HepG2 (cell line): ENCODE results near the gene POLE. TPM values are rescaled to one million over a fixed set of nuclear protein-coding genes. Genes with fewer than 3 reads are reported as not detected.

Experiments used
- AGO2 ChIP-seq: fragments of 200-400 bp; formaldehyde crosslinking; optimal IDR thresholded peaks from 2 replicates; pipeline ENCODE3; 2017; ENCODE audit warnings: mild to moderate bottlenecking, low read depth, low read length, moderate library complexity
- AHR ChIP-seq: IDR thresholded peaks from 2 replicates; pipeline ENCODE4 v1.6.1; 2018; ENCODE audit warnings: missing genetic modification reagents, missing compliant biosample characterization
- ATF4 ChIP-seq, 2 experiments: fragments of 450-650 bp in 1 of 2; sonication (generic) in 1 of 2; formaldehyde crosslinking; IDR thresholded peaks; 2 replicates each; pipeline versions ENCODE4 v1.5.0 to v1.8.0; 2020 to 2022; ENCODE audit warnings: mild to moderate bottlenecking in 1 of 2, missing genetic modification reagents in 1 of 2
- KDM2A ChIP-seq: sonication (generic); formaldehyde crosslinking; IDR thresholded peaks from 2 replicates; pipeline ENCODE4 v1.4.0; 2020; ENCODE audit warnings: low read depth, missing genetic modification reagents, borderline replicate concordance
- MAF1 ChIP-seq: sonication (generic); formaldehyde crosslinking; IDR thresholded peaks from 2 replicates; pipeline ENCODE4 v1.5.0; 2020; ENCODE audit warnings: missing genetic modification reagents, borderline replicate concordance
- NFYC ChIP-seq: IDR thresholded peaks from 2 replicates; pipeline ENCODE4 v1.6.1; 2016; ENCODE audit warnings: missing genetic modification reagents, missing compliant biosample characterization
- PITX1 ChIP-seq: sonication (generic); formaldehyde crosslinking; IDR thresholded peaks from 2 replicates; pipeline ENCODE4 v1.5.1; 2020; ENCODE audit warnings: mild to moderate bottlenecking, missing genetic modification reagents
- ZHX1 ChIP-seq: sonication (generic); formaldehyde crosslinking; IDR thresholded peaks from 2 replicates; pipeline ENCODE4 v1.8.1; 2022; ENCODE audit warnings: low read depth, mild to moderate bottlenecking, missing genetic modification reagents
- ZNF143 ChIP-seq: sonication (generic); formaldehyde crosslinking; IDR thresholded peaks from 2 replicates; pipeline ENCODE4 v1.4.0; 2020; ENCODE audit warnings: missing genetic modification reagents
- ZNF160 ChIP-seq: sonication (generic); formaldehyde crosslinking; IDR thresholded peaks from 2 replicates; pipeline ENCODE4 v1.8.0; 2022; ENCODE audit warnings: mild to moderate bottlenecking, inconsistent platforms, missing genetic modification reagents
- ZNF335 ChIP-seq: sonication (generic); formaldehyde crosslinking; IDR thresholded peaks from 2 replicates; pipeline ENCODE4 v1.4.0; 2020; ENCODE audit warnings: missing genetic modification reagents
- ZNF501 ChIP-seq: sonication (generic); formaldehyde crosslinking; IDR thresholded peaks from 2 replicates; pipeline ENCODE4 v1.5.1; 2020; ENCODE audit warnings: mild to moderate bottlenecking, moderate library complexity, missing genetic modification reagents
- ZNF615 ChIP-seq: sonication (generic); formaldehyde crosslinking; IDR thresholded peaks from 2 replicates; pipeline ENCODE4 v1.5.0; 2020; ENCODE audit warnings: mild to moderate bottlenecking, missing genetic modification reagents, borderline replicate concordance
- polyA plus RNA-seq, 8 experiments: library from polyadenylated mRNA; depleted of rRNA in 3 of 8; stranded (reverse) in 7 of 8; unstranded in 1 of 8; fragments of >200 nt; fragmentation: Illumina TruSeq in 4 of 8; extraction: Trizol in 4 of 8; gene quantifications; 2 replicates each; pipeline versions ENCODE4 v1.2.1 to v1.2.3, GENCODE V29; 2011 to 2016; ENCODE audit warnings: low read depth in 4 of 8, missing spikeins in 1 of 8, mixed read lengths in 1 of 8; ENCODE audit not compliant: insufficient read depth in 1 of 8
- total RNA-seq, 5 experiments: library from RNA; depleted of rRNA; stranded (reverse); fragments of >200 nt; fragmentation: Illumina TruSeq; extraction: Trizol; gene quantifications; 2 replicates each; pipeline ENCODE4 v1.2.3, GENCODE V29; 2016; ENCODE audit warnings: low read depth in 1 of 5
- TF ChIP-seq, protein P1 (sequence below): sonication (generic); formaldehyde crosslinking; IDR thresholded peaks from 2 replicates; pipeline ENCODE4 v1.8.0; 2022; ENCODE audit warnings: mild to moderate bottlenecking, missing genetic modification reagents; ENCODE audit not compliant: insufficient replicate concordance
- TF ChIP-seq, protein P2 (sequence below): sonication (generic); formaldehyde crosslinking; IDR thresholded peaks from 2 replicates; pipeline ENCODE4 v1.4.0; 2020; ENCODE audit warnings: missing genetic modification reagents
- TF ChIP-seq, protein P3 (sequence below): sonication (generic); formaldehyde crosslinking; IDR thresholded peaks from 2 replicates; pipeline ENCODE4 v1.4.0; 2020; ENCODE audit warnings: missing genetic modification reagents
- TF ChIP-seq, protein P4 (sequence below): sonication (generic); formaldehyde crosslinking; IDR thresholded peaks from 2 replicates; pipeline ENCODE4 v1.5.0; 2020; ENCODE audit warnings: mild to moderate bottlenecking, missing genetic modification reagents, borderline replicate concordance

Gene POLE
- total and polyA plus RNA-seq, 2 of the 13 experiments (the other 11 are each of a cell fraction or from before 2014, with no cell fraction given): 25.3 to 52.2 TPM

GRCh38 chr12:132710405-132711079 is 23.4 kb upstream of the POLE start, which contains the start of gene PGAM5 (continued):
- TF ChIP-seq ATF4 (CRISPR knock-in tag; IDR thresholded peaks at IDR 0.05) (peak in 1 of 2 experiments; percentile 60; a peak in 1 of 4 replicates), ZNF501 (peak; percentile 79; the same call in 1 of the 2 replicates), AGO2 (peak; percentile 93), ZNF615 (CRISPR knock-in tag) (peak; percentile 79; the same call in 1 of the 2 replicates), MAF1 (CRISPR knock-in tag) (no peak; the same call in 1 of the 2 replicates), NFYC (CRISPR knock-in tag) (peak; percentile 39), AHR (CRISPR knock-in tag) (no peak), ZNF143 (CRISPR knock-in tag) (peak; percentile 55), KDM2A (peak; percentile 97), ZNF335 (peak; percentile 74), ZHX1 (CRISPR knock-in tag) (peak; percentile 87; the same call in 1 of the 2 replicates), ZNF160 (CRISPR knock-in tag) (peak; percentile 63; the same call in 1 of the 2 replicates), PITX1 (CRISPR knock-in tag) (peak; percentile 71)
- TF ChIP-seq, protein P1, sequence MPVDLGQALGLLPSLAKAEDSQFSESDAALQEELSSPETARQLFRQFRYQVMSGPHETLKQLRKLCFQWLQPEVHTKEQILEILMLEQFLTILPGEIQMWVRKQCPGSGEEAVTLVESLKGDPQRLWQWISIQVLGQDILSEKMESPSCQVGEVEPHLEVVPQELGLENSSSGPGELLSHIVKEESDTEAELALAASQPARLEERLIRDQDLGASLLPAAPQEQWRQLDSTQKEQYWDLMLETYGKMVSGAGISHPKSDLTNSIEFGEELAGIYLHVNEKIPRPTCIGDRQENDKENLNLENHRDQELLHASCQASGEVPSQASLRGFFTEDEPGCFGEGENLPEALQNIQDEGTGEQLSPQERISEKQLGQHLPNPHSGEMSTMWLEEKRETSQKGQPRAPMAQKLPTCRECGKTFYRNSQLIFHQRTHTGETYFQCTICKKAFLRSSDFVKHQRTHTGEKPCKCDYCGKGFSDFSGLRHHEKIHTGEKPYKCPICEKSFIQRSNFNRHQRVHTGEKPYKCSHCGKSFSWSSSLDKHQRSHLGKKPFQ (CRISPR knock-in tag): peak; percentile 43
- TF ChIP-seq, protein P2, sequence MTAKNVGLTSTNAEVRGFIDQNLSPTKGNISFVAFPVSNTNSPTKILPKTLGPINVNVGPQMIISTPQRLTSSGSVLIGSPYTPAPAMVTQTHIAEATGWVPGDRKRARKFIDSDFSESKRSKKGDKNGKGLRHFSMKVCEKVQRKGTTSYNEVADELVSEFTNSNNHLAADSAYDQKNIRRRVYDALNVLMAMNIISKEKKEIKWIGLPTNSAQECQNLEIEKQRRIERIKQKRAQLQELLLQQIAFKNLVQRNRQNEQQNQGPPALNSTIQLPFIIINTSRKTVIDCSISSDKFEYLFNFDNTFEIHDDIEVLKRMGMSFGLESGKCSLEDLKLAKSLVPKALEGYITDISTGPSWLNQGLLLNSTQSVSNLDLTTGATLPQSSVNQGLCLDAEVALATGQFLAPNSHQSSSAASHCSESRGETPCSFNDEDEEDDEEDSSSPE: peak; percentile 88
- TF ChIP-seq, protein P3, sequence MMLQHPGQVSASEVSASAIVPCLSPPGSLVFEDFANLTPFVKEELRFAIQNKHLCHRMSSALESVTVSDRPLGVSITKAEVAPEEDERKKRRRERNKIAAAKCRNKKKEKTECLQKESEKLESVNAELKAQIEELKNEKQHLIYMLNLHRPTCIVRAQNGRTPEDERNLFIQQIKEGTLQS (CRISPR knock-in tag): peak; percentile 32; the same call in 1 of the 2 replicates
- TF ChIP-seq, protein P4, sequence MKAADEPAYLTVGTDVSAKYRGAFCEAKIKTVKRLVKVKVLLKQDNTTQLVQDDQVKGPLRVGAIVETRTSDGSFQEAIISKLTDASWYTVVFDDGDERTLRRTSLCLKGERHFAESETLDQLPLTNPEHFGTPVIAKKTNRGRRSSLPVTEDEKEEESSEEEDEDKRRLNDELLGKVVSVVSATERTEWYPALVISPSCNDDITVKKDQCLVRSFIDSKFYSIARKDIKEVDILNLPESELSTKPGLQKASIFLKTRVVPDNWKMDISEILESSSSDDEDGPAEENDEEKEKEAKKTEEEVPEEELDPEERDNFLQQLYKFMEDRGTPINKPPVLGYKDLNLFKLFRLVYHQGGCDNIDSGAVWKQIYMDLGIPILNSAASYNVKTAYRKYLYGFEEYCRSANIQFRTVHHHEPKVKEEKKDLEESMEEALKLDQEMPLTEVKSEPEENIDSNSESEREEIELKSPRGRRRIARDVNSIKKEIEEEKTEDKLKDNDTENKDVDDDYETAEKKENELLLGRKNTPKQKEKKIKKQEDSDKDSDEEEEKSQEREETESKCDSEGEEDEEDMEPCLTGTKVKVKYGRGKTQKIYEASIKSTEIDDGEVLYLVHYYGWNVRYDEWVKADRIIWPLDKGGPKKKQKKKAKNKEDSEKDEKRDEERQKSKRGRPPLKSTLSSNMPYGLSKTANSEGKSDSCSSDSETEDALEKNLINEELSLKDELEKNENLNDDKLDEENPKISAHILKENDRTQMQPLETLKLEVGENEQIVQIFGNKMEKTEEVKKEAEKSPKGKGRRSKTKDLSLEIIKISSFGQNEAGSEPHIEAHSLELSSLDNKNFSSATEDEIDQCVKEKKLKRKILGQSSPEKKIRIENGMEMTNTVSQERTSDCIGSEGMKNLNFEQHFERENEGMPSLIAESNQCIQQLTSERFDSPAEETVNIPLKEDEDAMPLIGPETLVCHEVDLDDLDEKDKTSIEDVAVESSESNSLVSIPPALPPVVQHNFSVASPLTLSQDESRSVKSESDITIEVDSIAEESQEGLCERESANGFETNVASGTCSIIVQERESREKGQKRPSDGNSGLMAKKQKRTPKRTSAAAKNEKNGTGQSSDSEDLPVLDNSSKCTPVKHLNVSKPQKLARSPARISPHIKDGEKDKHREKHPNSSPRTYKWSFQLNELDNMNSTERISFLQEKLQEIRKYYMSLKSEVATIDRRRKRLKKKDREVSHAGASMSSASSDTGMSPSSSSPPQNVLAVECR (CRISPR knock-in tag): peak; percentile 90
